Testis (tissue), 3 donors: ENCODE results near the gene SCN9A. TPM values are rescaled to one million over a fixed set of nuclear protein-coding genes. Genes with fewer than 3 reads are reported as not detected.

Experiments
- DNase-seq: peaks from one replicate; pipeline ENCODE4 v3.0.0-alpha.2; 2019
- H3K27ac ChIP-seq, 2 donors: fragments of 200-600 bp; sonication (generic); one replicate each; pipeline ENCODE4 v1.5.1; 2019
- H3K27me3 ChIP-seq: fragments of 200-600 bp; sonication (generic); one replicate; pipeline ENCODE4 v1.5.1; 2019
- H3K36me3 ChIP-seq: fragments of 200-600 bp; sonication (generic); one replicate; pipeline ENCODE4 v1.5.1; 2017; ENCODE audit warnings: low read depth; ENCODE audit errors: missing control alignments
- H3K4me1 ChIP-seq: fragments of 200-600 bp; sonication (generic); one replicate; pipeline ENCODE4 v1.5.1; 2019
- H3K4me3 ChIP-seq, 2 donors: fragments of 200-600 bp; sonication (generic); one replicate each; pipeline ENCODE4 v1.5.1; 2017 to 2019
- H3K9me3 ChIP-seq: fragments of 200-600 bp; sonication (generic); one replicate; pipeline ENCODE4 v1.5.1; 2017
- POLR2A ChIP-seq: fragments of 450-650 bp; IDR thresholded peaks from one replicate; pipeline ENCODE4 v1.6.1; 2017; ENCODE audit warnings: antibody characterized with exemption, mild to moderate bottlenecking, moderate library complexity
- WGBS, 2 donors: methylation state at CpG; one replicate each; pipeline ENCODE4 v1.1.5; 2018; 5-methylcytosine and 5-hydroxymethylcytosine counted together
- intact Hi-C: fragments of 100-400 bp; cut with DNase I; formaldehyde crosslinking; loops from one replicate; pipeline ENCODE4 v1.15.1; 2023; ENCODE audit warnings: low total_unique reads
- polyA plus RNA-seq: library from polyadenylated mRNA; stranded (reverse); fragments of 350-450 nt; fragmentation: Illumina TruSeq; extraction: RNeasy Lipid Tissue Mini Kit (QIAGEN cat#74804); gene quantifications from one replicate; pipeline ENCODE4 v1.2.3, GENCODE V29; 2014; ENCODE audit warnings: low read depth, low replicate concordance; ENCODE audit not compliant: insufficient read depth
- total RNA-seq, 2 donors: library from RNA; depleted of rRNA; stranded (reverse); fragments of >200 nt; gene quantifications; one replicate each; pipeline ENCODE4 v1.2.3, GENCODE V29; 2016
- TF ChIP-seq, protein P1 (sequence below), 3 experiments: fragments of 450-650 bp in 2 of 3; fragments of 200-600 bp in 1 of 3; sonication (generic) in 1 of 3; IDR thresholded peaks; one replicate each; pipeline ENCODE4 v1.5.1; 2016 to 2019; ENCODE audit warnings: antibody characterized with exemption in 3 of 3, mild to moderate bottlenecking in 2 of 3, moderate library complexity in 1 of 3

Gene SCN9A
- total and polyA plus RNA-seq, 3 donors from 2014 or later = 7.3 to 117 (median 85.7) TPM

- TF ChIP-seq, protein P1, sequence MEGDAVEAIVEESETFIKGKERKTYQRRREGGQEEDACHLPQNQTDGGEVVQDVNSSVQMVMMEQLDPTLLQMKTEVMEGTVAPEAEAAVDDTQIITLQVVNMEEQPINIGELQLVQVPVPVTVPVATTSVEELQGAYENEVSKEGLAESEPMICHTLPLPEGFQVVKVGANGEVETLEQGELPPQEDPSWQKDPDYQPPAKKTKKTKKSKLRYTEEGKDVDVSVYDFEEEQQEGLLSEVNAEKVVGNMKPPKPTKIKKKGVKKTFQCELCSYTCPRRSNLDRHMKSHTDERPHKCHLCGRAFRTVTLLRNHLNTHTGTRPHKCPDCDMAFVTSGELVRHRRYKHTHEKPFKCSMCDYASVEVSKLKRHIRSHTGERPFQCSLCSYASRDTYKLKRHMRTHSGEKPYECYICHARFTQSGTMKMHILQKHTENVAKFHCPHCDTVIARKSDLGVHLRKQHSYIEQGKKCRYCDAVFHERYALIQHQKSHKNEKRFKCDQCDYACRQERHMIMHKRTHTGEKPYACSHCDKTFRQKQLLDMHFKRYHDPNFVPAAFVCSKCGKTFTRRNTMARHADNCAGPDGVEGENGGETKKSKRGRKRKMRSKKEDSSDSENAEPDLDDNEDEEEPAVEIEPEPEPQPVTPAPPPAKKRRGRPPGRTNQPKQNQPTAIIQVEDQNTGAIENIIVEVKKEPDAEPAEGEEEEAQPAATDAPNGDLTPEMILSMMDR (IDR thresholded peaks at IDR 0.05) = no peak
- TF ChIP-seq POLR2A = no peak
- Histone ChIP-seq H3K36me3 (no peaks in the 10 kb centered on the region), H3K4me1 (no peaks in the 10 kb centered on the region), H3K27me3 (no peaks in the 10 kb centered on the region), H3K9me3 (no peaks in the 10 kb centered on the region), H3K27ac (no peak overlapping the region), H3K4me3 (no peak overlapping the region)
- WGBS, 2 donors = 52 to 67% methylated on average over 2 of the region's 2 CpGs
- intact Hi-C loops = no loop called here
- DNase-seq = no peak
Measured at GRCh38 chr2:166155589-166155988, 220.2 kb downstream of the SCN9A start.

- 64 to 75% methylated on average over 3 of the region's 3 CpGs for WGBS, 2 donors
- intact Hi-C loops = no loop called here
- H3K4me3 ChIP-seq = no peak overlapping the region
- no peak for DNase-seq
- no peak overlapping the region for H3K27ac ChIP-seq
- H3K27me3 ChIP-seq = no peaks in the 10 kb centered on the region
- no peaks in the 10 kb centered on the region for H3K9me3 ChIP-seq
- no peaks in the 10 kb centered on the region for H3K36me3 ChIP-seq
- H3K4me1 ChIP-seq = no peaks in the 10 kb centered on the region
- TF ChIP-seq, protein P1 (IDR thresholded peaks at IDR 0.05) = no peak
- TF ChIP-seq POLR2A = no peak
Measured at GRCh38 chr2:166154685-166155338, 220.9 kb downstream of the SCN9A start.

GRCh38 chr2:166152064-166152463, 223.7 kb downstream of the SCN9A start:
- Histone ChIP-seq H3K9me3 (no peaks in the 10 kb centered on the region), H3K36me3 (no peaks in the 10 kb centered on the region), H3K27me3 (no peaks in the 10 kb centered on the region), H3K4me3 (no peak overlapping the region), H3K27ac (no peak overlapping the region), H3K4me1 (no peaks in the 10 kb centered on the region)
- DNase-seq = no peak
- no peak for TF ChIP-seq POLR2A
- TF ChIP-seq, protein P1 (IDR thresholded peaks at IDR 0.05) = no peak
- intact Hi-C loops = no loop called here

DNA sequence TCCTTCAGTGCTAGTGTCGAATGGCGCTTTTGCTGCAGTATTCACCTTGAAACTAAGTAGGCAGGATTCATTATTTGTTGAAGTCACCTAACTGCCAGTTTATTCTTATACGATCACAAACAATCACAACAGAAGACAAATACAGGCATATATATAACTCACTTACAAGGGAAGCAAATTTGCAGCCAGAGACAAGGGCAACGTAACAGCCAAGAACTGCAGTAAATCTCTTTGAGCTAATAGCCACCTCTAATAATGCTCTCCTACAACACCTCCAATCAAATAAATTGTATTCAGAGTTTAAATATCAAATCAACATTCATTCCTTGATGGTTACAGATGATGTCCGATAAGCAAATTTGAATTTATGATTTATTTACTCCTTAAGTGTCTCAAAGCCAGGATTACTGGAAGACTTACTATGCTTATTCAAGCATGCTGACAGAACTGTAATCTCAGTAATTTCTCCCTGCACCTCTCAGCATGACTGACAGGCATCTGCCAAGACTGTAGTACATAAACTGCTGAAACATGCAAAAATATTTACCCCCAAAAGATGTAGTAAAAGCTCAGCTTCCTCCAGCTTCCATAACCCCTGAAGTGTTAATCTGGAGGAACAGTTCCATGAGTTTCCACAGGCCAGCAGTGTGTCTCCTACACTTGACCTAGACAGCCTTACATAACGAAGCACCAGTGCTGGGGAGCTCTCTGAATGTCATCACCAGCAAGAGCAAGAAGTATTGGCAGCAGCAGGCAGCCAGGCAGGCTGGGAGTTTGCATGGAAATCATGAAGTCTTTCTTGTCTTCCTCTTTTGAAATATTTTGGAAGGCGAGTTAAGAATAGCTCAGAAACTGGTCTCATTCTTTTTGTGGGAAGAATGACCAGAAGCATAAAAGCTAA, 227.0 kb downstream of the SCN9A start:
- no peak for TF ChIP-seq POLR2A
- TF ChIP-seq, protein P1 (IDR thresholded peaks at IDR 0.05) = no peak
- Histone ChIP-seq H3K4me1 (no peaks in the 10 kb centered on the region), H3K36me3 (no peaks in the 10 kb centered on the region), H3K27me3 (no peaks in the 10 kb centered on the region), H3K4me3 (no peak overlapping the region), H3K27ac (no peak overlapping the region), H3K9me3 (no peaks in the 10 kb centered on the region)
- DNase-seq = no peak
- 82 to 93% methylated on average over 6 to 7 of the region's 7 CpGs for WGBS, 2 donors
- intact Hi-C loops = no loop called here
